Esophagus muscularis mucosa (tissue), 4 donors: Measurements from ENCODE around the gene RMI2. TPM values are rescaled to one million over a fixed set of nuclear protein-coding genes. Genes with fewer than 3 reads are reported as not detected.
A peak's percentile ranks its signal among the peaks of the same experiment; 100 is the strongest.

Source experiments
- DNase-seq: peaks from one replicate; pipeline ENCODE4 v3.0.0-alpha.2; 2017; ENCODE audit errors: extremely low spot score
- H3K27ac ChIP-seq, 4 donors: fragments of 200-600 bp; sonication (generic); replicated peaks in 1 of 4; 1 replicate in 3 of 4; 2 replicates in 1 of 4; pipeline ENCODE4 v1.5.1; 2016 to 2019; ENCODE audit warnings: mild to moderate bottlenecking in 1 of 4
- H3K27me3 ChIP-seq, 4 donors: fragments of 200-600 bp; sonication (generic); one replicate each; pipeline versions ENCODE4 v1.5.1 to v1.6.0; 2016 to 2019
- H3K36me3 ChIP-seq, 4 donors: fragments of 200-600 bp; sonication (generic); one replicate each; pipeline ENCODE4 v1.5.1; 2016 to 2019
- H3K4me1 ChIP-seq, 4 donors: fragments of 200-600 bp; sonication (generic); one replicate each; pipeline ENCODE4 v1.5.1; 2016 to 2019
- H3K4me3 ChIP-seq, 4 donors: fragments of 200-600 bp; sonication (generic); 1 replicate in 2 of 4; 2 replicates in 2 of 4; pipeline ENCODE4 v1.5.1; 2016 to 2019; ENCODE audit warnings: mild to moderate bottlenecking in 4 of 4, moderate library complexity in 1 of 4
- H3K9me3 ChIP-seq, 4 donors: fragments of 200-600 bp; sonication (generic); 1 replicate in 3 of 4; 2 replicates in 1 of 4; pipeline ENCODE4 v1.5.1; 2016 to 2019
- EP300 ChIP-seq: sonication (generic); formaldehyde crosslinking; IDR thresholded peaks from one replicate; pipeline ENCODE4 v1.6.1; 2017; ENCODE audit warnings: antibody characterized with exemption
- POLR2A ChIP-seq: fragments of 450-650 bp; IDR thresholded peaks from one replicate; pipeline ENCODE4 v1.6.1; 2017; ENCODE audit warnings: antibody characterized with exemption, moderate library complexity, mild to moderate bottlenecking, low read depth
- POLR2AphosphoS5 ChIP-seq, 2 donors: sonication (generic); formaldehyde crosslinking; IDR thresholded peaks; one replicate each; pipeline ENCODE4 v1.6.1; 2017; ENCODE audit warnings: antibody characterized with exemption in 2 of 2
- WGBS: methylation state at CpG from one replicate; pipeline ENCODE4 v1.1.5; 2018; 5-methylcytosine and 5-hydroxymethylcytosine counted together
- intact Hi-C: fragments of 100-400 bp; cut with DNase I; formaldehyde crosslinking; loops from one replicate; pipeline ENCODE4 v1.15.1; 2023
- total RNA-seq, 4 donors: library from RNA; depleted of rRNA; stranded (reverse); fragments of >200 nt; gene quantifications; one replicate each; pipeline versions ENCODE4 v1.1.0 to v1.2.1, GENCODE V29; 2016
- TF ChIP-seq, protein P1 (sequence below), 3 experiments: fragments of 200-600 bp in 2 of 3; fragments of 450-650 bp in 1 of 3; sonication (generic) in 2 of 3; IDR thresholded peaks; one replicate each; pipeline ENCODE4 v1.5.1; 2017 to 2019; ENCODE audit warnings: antibody characterized with exemption in 3 of 3, mild to moderate bottlenecking in 2 of 3, moderate library complexity in 1 of 3

The RMI2 gene
- total RNA-seq, 4 donors from 2014 or later: 0.29 to 1.7 (median 0.33) TPM; not detected in 1

DNA sequence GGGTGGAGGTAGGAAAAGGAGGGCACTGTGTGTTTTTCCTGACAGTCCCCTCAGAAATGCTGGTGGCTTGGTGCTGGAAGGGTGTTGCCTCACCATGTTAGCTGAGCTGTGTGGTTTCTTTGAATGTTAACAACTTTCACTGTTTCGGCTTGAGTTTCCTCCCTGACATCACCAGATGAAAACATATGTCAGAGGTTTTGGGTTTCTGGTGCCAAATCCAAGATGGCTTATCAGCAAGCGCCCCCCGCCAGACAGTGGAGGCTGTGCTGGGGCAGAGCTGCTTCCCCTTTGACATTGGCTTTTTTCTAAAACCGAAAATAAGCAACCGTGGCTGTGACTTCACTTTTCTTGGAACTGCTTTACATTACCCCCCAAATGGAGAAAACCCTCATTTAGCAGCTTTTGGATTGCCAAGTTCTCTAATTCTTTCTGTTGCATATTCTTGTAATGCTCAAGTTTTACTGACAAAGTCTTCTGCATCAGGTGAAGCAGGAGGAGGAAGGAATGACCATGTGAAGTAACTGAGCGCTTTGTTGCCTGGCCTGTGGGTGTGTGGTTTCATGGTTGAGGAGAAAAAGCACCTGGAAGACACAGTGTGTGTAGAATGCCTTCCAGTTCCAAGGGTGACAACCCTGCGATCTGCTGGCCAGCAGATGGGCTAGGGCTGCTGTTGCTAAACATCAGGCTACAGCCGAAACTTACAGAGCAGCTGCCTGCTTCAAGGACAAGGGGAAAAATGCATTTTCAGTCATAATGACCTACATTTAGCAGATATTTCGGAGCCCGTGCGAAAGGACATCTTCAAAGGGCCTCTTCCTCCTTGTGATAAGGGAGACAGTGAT is 9.7 kb downstream of the RMI2 start:
- TF ChIP-seq POLR2AphosphoS5 (IDR thresholded peaks at IDR 0.05) (no peak), EP300 (no peak), POLR2A (no peak)
- TF ChIP-seq, protein P1, sequence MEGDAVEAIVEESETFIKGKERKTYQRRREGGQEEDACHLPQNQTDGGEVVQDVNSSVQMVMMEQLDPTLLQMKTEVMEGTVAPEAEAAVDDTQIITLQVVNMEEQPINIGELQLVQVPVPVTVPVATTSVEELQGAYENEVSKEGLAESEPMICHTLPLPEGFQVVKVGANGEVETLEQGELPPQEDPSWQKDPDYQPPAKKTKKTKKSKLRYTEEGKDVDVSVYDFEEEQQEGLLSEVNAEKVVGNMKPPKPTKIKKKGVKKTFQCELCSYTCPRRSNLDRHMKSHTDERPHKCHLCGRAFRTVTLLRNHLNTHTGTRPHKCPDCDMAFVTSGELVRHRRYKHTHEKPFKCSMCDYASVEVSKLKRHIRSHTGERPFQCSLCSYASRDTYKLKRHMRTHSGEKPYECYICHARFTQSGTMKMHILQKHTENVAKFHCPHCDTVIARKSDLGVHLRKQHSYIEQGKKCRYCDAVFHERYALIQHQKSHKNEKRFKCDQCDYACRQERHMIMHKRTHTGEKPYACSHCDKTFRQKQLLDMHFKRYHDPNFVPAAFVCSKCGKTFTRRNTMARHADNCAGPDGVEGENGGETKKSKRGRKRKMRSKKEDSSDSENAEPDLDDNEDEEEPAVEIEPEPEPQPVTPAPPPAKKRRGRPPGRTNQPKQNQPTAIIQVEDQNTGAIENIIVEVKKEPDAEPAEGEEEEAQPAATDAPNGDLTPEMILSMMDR (IDR thresholded peaks at IDR 0.05): no peak
- no peak overlapping the region for H3K4me3 ChIP-seq
- H3K9me3 ChIP-seq: no peaks in the 10 kb centered on the region
- H3K36me3 ChIP-seq: no peaks in the 10 kb centered on the region
- no peaks in the 10 kb centered on the region for H3K27me3 ChIP-seq
- peaks cover 23 to 42% (median 35%) of the 10 kb centered on the region in 4 donors for H3K4me1 ChIP-seq
- WGBS: 60% methylated on average over 9 of the region's 11 CpGs
- DNase-seq: no peak
- peak overlapping the region in 1 of 4 donors; percentile 13 for H3K27ac ChIP-seq
- intact Hi-C loops: loop anchor here (5.0 kb wide), 1 partner anchor 393 kb away; no protein-coding TSS in a partner anchor

DNA sequence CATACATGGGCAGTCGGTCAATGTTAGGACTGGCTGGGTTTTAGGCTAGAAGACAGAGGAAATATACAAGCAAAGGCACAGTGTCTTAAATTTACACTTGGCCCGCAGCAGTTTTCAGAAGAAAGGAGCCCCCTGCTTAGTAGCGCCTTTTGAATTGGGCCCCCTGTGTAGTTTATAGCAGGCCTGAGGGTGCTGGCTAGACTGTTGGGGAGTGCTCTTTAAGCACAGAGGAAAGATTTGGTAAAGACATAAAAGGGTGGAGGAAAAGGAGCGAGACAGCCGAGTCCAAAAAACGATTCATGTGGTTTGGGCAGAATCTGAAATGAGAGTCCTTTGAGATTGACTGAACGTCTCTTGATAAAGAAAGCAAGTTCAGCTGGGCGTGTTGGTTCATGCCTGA is 10.6 kb downstream of the RMI2 start:
- Histone ChIP-seq H3K9me3 (no peaks in the 10 kb centered on the region), H3K27me3 (no peaks in the 10 kb centered on the region), H3K36me3 (no peaks in the 10 kb centered on the region), H3K4me3 (no peak overlapping the region), H3K27ac (no peak overlapping the region), H3K4me1 (peaks cover 21 to 33% (median 28%) of the 10 kb centered on the region in 4 donors)
- intact Hi-C loops: loop anchor here (5.0 kb wide), 1 partner anchor 394 kb away; no protein-coding TSS in a partner anchor
- DNase-seq: no peak
- TF ChIP-seq POLR2AphosphoS5 (IDR thresholded peaks at IDR 0.05) (no peak), EP300 (no peak), POLR2A (no peak)
- TF ChIP-seq, protein P1 (IDR thresholded peaks at IDR 0.05): no peak
- WGBS: 73% methylated on average over 8 of the region's 8 CpGs

DNA sequence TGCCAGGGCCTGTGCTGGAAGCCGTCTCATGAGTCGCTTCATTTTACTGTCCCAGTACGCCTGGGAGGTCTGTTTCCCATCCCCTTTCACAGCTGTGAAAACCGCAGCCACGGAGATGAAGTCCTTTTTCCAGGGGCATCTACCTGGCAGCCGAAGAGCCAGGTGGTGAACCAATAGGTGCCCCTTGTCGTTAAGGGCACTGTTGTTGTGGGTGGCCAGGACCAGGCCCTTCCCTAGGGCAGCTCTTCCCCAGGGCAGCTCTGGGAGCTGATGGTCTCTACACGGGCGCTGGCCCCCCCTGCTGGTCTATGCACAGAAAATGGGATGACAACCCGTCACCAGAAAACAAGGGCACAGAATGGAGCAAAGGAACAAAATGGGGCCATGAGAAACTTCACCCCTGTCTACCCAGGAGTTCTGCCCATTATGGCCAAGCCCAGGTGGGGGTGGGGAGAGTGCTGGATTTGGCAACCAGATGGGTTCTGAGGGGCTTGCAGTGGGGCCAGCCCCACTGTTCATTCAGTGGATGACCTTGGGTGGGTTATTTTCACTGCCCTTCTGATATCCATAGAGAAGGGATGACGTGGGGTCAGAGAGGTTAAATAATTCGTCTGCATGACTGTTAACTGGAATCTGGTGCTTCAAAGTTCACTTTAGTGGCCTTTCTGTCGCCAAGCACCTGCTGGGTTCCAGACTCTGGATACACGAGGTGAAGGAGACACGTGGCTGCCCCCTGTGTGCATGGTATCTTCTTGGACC is 11.5 kb downstream of the RMI2 start:
- no peak for DNase-seq
- H3K27me3 ChIP-seq: no peaks in the 10 kb centered on the region
- 77% methylated on average over 13 of the region's 15 CpGs for WGBS

DNA sequence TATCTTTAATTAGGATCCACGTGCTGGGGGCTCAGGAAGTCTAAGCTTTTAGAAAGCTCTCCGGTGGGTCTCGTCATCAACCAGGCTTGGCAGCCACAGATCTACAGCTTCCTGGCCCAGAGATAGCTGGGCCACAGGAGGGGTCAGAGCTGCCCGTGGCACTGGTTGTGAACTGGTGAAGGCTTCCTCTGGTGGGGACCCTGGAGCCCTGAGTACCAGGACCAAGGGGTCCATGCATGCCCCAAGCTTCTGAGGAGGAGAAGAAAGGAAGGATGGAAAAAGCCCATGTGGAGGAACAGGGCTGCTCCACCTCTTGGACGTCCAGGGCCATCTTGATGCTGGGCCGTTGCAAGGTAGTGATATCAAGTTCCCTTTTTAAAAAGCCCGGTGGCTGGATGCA is 13.3 kb downstream of the RMI2 start:
- 76% methylated on average over 6 of the region's 7 CpGs for WGBS
- Histone ChIP-seq H3K27me3 (no peaks in the 10 kb centered on the region), H3K27ac (no peak overlapping the region), H3K36me3 (no peaks in the 10 kb centered on the region), H3K4me3 (no peak overlapping the region), H3K4me1 (peaks cover 21 to 39% (median 36%) of the 10 kb centered on the region in 4 donors), H3K9me3 (no peaks in the 10 kb centered on the region)
- TF ChIP-seq POLR2AphosphoS5 (IDR thresholded peaks at IDR 0.05): no peak
- TF ChIP-seq, protein P1 (IDR thresholded peaks at IDR 0.05): no peak
- no peak for DNase-seq
- intact Hi-C loops: loop anchor here (5.0 kb wide), 1 partner anchor 396 kb away; no protein-coding TSS in a partner anchor

More for the DNA sequence above, 11.5 kb downstream of the RMI2 start:
- Histone ChIP-seq H3K4me1 (peaks cover 21 to 35% (median 32%) of the 10 kb centered on the region in 4 donors), H3K4me3 (no peak overlapping the region), H3K9me3 (no peaks in the 10 kb centered on the region), H3K27ac (no peak overlapping the region), H3K36me3 (no peaks in the 10 kb centered on the region)
- TF ChIP-seq, protein P1 (IDR thresholded peaks at IDR 0.05): peak; percentile 33 to 42 (median 39)
- TF ChIP-seq POLR2AphosphoS5 (IDR thresholded peaks at IDR 0.05): no peak
- intact Hi-C loops: loop anchor here (5.0 kb wide), 1 partner anchor 394 kb away; no protein-coding TSS in a partner anchor
